GM18507 (cell line): Measurements from ENCODE around the gene CMTM3.
"Not testable (repeated sequence)": the region's sequence is repeated elsewhere in the genome, so short reads cannot be mapped to it uniquely, and the experiment has no call there.

Experiments used
- DNase-seq: peaks from one replicate; pipeline ENCODE4 v3.0.0; 2011; ENCODE audit warnings: low read depth; ENCODE audit not compliant: insufficient read length; ENCODE audit errors: extremely low spot score
- FAIRE-seq: peaks from 2 replicates; lab custom pipeline; 2011; peaks lifted over from hg19 to GRCh38; lab: Jason Lieb, UNC

CMTM3 gene

DNA sequence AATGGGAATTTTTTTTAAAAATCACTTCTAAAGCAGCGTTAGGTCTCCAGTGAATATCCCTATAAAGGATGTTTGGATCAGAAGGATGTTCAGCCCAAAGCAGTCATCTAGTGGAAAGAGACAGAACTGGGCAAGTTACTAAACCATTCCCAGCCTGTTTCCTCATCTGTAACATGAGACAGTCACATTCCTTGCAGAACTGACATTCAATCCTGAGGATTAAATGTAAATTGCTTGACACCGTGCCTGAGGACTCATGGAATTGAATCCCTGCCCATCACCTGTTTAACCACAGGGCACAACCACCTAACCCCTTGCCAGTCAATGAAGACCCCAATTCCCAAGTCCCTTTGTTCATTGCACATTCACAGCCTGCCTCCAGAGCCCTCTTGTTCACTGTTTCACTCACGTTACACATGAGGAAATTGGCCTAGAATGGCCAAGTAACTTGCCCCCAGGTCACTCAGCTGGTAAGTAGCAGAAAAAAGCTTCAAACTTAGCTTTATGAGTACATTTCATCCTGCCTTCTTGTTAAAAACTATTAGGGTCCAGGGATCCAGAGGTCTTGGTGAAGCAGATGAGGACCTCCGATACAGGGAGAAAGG lies 23.8 kb upstream of the CMTM3 start:
- no peak for DNase-seq
- no peak for FAIRE-seq

DNA sequence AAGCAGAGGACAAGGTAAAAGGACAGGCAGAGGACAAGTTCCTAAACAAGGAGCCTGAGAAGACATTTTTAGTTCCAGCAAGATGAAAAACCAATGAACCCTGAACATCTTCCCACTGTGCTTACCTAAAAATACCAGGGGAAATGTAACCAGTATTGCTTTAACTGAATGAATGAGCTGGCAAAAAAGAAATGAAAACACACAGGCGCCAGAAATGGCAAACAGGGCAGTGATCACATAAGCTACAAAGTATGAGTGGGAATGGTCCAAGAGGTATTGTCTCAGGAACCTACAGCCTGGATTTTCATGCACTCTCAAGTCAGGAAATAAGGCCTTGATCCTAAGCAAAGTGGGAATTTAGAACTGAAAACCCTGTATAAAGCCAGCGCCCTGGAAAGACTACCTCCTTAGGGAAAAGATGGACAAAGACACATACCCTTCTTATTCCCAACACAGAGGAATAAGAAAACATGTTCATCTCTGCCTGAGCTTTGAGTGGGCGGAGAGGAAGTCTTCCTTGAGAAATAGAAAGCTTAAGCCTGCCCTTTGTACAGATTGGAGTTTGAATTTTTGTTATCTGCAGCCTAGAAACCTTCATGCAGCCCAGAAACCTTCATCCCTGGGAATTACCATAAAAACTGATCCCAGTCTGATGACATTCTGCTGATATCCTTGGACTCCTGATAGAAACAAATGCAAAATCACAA lies 23.1 kb upstream of the CMTM3 start:
- no peak for DNase-seq
- FAIRE-seq: no peak

DNA sequence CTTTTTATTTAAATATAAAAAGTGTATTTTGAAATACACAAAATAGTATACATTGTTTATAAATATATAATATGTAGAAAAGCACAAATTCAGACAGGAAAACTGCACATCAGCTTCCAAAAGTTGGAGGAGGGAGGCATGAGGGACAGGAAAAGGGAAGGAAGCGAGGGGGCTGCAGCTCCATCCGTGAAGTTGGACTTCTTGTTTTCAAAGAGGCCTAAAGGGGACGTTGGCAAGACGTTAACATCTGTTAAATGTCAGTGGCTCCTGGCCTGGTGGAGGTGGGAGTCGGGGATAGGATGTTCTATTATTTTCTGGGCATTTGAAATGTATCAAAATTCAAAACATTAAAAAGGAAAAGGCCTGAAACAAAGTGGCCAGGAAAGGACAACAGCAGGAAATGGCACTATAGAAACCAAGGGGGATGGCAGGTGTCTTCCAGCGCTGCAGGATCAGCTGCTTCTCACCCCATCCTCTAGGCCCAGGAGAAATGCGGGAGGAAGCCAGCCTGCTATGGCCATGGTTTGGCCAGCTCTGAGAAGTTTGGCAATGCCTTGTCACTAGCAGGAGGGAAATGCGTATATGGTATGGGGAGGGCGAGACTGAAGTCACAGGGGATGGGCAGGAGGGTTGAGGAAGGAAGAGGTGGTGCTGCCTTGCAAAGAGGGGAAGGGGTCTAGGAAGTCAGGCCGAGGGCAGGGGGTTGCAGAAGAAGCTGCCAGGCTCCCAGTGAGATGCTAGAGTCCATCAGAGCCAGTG lies 18.8 kb upstream of the CMTM3 start:
- FAIRE-seq (no peak), DNase-seq (no peak)

DNA sequence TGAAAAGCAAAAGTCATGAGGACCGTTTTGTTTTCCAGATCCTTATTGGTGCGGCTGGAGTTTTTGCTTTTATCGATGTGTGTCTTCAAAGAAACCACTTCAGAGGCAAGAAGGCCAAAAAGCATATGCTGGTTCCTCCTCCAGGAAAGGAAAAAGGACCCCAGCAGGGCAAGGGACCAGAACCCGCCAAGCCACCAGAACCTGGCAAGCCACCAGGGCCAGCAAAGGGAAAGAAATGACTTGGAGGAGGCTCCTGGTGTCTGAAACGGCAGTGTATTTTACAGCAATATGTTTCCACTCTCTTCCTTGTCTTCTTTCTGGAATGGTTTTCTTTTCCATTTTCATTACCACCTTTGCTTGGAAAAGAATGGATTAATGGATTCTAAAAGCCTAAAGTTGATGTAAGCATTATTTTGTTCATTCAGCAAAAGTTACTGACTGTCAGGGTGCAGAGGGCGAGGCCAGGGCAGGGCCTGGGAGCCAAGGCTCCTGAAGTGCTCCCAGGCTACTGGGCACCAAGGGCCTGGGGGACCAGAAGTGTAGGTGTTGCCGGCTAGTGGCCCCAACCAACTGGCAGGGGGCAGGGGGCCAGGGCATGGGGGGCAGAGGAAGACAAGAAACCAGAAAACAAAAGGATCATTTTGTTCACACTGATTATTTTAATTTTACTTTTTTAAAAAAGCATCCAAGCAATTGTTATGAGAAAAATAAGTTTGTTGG lies 16.5 kb upstream of the CMTM3 start:
- DNase-seq (no peak), FAIRE-seq (no peak)

DNA sequence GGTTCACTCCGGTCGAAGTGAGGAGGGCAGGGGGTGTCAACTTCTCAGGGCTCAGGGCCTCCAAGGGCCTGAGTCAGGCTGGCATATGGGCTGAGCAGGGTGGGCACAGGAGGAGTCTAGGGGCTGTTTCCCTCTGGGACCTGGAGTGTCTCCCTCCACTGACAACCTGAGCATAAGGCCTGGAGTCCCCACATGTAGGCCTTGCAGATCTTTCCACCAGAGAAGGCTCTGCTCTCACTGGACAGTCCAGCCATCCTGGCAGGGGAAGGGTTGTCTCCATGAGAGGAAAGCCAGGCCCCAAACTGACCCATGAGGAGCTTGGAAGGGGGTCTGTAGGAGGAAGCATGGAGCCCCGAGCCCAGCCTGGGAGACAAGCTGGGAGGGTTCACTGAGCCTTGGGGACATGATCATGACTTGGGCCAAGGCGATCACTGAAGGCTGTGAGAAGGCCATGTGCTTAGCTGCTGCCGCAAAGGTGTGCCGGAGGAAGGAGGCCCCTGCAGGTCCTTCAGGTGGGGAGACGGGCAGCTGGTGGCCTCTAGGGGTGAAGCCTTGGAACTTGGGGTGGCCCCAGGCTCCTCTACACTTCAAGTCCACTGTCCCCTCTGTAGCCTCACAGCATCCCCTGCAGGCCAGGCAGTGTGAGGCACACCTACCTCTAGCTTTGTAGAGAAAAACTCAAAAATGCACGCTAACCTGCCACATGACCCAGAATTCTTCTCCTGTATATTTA lies 15.4 kb upstream of the CMTM3 start:
- FAIRE-seq: no peak
- peak; percentile 44 for DNase-seq

DNA sequence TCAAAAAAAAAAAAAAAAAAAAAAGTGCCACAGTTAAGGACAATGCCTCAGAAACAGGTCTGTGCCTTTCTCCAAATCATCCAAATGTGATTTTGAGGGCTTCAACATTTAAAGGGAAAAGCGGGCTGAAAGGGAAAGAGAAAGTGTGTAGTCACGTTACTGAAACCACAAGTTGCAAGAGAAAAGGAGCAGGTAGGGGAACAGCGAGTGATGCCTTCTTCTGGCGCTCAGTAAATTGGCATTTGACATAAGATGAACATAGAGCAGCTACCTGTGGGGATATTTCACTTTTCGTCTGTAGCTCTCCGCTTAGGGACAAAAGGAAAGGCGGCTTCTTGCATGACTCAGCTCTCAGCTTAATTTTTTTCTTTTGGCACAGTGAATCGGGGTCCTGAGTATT lies 14.2 kb upstream of the CMTM3 start:
- DNase-seq (no peak), FAIRE-seq (peak; percentile 80)

DNA sequence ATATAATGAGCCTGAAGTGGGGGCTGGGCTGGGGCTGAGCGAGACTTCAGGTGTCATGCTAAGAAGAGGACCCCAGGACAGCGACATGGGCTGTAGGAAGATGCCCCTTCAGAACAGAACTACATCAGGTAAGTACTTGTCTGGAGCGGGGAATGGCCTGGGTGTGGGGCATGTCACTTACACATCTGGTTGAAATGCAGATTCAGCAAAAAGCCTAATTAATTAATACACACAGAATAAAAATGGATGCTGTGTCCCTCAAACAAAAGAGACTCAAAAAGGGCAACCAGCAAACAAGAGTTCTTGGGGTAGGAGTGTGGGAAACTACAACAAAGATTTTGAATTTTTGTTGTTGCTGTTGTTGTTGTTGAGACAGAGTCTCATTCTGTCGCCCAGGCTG lies 13.5 kb upstream of the CMTM3 start:
- DNase-seq (no peak), FAIRE-seq (no peak)

DNA sequence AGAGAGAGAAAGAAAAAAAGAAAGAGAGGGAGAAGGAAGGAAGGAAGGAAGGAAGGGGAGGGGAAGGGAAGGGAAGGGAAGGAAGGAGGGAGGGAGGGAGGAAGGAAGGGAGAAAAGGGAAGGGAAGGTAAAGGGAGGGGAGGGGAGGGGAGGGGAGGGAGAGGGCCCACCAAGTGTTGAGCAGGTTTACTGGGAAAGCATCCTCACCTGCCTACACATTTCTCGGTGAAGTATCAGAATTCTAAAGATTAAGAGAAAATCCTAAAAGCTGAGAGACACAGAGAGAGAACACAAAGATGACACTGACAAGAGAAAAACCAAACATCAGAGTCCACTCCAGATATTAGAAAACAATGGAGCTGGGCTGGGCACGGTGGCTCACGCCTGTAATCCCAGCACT lies 12.3 kb upstream of the CMTM3 start:
- FAIRE-seq (no peak), DNase-seq (no peak)

DNA sequence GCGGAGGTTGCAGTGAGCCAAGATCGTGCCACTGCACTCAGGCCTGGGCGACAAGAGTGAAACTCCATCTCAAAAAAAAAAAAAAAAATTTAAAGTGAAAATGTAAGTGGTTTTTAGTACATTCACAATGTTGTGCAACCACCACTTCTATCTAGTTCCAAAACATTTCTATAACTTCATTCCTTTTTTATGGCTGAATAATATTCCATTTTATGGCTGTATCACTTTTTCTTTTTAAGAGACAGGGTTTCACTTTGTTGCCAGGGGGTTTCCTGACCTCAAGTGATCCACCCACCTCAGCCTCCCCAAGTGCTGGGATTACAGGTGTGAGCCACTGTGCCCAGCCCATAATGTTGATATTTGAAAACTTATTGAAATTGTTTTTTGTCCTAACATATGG lies 11.7 kb upstream of the CMTM3 start:
- DNase-seq (no peak), FAIRE-seq (no peak)

DNA sequence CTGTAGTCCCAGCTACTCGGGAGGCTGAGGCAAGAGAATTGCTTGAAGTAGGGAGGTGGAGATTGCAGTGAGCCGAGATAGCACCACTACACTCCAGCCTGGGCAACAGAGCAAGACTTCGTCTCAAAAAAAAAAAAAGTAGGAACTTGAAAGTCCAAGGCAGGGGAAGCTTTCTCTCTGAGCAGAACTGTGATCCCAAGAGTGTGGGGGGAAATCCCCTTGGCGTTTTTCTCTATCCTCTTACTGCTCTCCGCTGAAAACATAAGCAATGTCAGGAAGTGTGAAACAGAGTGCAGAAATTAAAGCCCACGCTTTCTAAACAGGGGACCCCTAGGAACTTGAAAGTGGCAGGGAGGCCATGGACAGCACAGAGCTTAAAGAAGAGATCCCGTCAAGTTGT lies 9.8 kb upstream of the CMTM3 start:
- no peak for FAIRE-seq
- DNase-seq: no peak

DNA sequence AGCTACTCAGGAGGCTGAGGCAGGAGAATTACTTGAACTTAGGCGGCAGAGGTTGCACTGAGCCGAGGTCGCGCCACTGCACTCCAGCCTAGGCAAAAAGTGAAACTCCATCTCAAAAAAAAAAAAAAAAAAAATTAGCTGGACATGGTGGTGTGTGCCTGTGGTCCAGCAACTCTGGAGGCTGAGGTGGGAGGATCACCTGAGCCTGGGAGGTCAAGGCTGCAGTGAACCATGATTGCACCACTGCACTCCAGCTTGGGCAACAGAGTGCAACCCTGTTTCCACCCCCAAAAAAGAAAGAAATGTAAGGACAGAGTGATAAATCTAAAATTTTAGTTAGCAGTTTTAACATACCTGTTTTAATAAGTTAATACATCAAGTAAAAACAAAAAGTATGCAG lies 7.9 kb upstream of the CMTM3 start:
- DNase-seq, FAIRE-seq: not testable (repeated sequence)

DNA sequence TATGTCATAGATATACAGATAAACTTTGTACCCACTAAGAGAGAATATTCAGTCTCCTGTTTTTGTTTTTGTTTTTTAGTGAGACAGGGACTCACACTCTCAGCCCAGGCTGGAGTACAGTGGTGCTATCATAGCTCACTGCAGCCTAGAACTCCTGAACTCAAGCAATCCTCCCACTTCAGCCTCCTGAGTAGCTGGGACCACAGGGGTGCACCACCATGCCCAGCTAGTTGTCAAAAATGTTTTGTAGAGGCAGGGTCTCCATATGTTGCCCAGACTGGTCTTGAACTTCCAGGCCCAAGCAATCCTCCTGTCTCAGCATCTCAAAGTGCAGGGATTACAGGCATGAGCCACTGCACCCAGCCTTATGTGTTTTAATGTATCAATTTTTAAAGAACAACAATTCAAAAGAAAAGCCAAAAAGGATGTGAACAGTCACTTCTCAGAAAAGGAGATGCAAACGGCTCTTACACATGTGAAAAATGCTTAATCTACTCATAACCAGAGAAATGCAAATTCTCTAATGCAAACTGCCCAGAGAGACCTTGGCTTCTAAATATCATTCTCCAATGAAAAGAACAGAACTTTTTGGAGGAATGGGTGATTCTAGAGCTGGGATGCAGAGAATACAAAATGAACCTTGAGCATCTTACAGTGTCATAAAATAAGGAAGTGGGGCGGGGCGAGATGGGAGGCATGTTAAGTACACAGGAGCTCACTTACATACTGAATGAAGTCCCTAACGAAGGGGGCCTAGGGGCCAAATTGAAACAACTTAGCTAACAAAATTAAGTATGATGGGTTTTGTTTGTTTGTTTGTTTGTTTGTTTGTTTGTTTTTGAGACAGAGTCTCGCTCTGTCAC lies 7.3 kb upstream of the CMTM3 start:
- DNase-seq (no peak), FAIRE-seq (no peak)

DNA sequence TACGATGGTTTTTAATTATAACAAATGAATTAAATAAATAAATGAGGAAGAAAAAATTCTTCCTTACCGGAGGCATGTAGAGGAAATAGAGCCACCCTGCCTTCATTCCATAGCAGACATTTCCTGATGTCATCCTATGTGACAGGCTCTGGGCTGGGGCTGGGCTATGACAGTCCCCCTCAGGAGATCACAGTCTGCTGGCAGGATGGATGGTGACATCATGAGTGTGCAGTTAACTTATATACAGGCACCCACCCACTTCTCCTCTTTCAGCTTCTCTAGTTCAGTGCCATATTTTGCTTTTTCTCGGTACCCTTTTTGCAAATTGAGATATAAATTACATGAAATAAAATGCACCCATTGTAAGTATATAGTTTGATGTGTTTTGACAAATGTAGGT lies 6.4 kb upstream of the CMTM3 start:
- FAIRE-seq: no peak
- no peak for DNase-seq

DNA sequence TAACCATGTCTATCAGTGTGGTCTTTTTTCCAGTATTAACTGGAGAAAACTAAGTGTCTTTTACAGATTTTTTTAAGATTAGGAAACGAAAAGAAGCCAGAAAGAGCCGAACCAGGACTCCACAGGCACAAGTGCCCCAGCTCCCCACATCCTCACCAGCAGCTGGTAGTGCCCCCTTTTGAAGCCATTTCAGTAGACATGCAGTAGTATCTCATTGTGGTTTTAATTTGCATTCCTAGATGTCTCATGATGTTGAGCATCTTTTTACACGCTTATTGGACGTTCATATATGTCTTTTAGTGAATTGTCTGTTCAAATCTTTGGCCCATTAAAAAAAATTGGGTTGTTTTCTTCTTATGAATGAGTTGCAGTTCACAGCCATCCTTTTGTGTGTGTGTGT lies 4.8 kb upstream of the CMTM3 start:
- DNase-seq: no peak
- no peak for FAIRE-seq

DNA sequence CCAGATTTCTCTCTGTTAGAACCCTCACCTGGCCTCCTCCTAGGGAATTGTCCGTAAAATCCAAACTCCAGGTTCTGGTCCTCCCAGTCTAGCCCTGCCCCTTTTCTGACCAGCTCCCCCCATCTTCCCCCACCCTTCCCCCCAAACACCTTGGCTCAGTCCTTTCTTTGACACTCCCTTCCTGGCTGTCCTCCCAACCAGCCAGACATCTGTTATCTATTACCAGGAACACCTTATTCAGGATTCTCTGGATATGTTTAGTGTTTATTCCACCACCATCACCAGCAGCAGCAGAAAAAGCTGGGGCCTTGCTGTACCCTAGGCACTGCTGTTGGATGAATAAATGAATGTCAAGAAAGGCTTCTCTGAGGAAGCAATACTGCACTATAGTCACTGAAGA lies 4.0 kb upstream of the CMTM3 start:
- DNase-seq (no peak), FAIRE-seq (no peak)

DNA sequence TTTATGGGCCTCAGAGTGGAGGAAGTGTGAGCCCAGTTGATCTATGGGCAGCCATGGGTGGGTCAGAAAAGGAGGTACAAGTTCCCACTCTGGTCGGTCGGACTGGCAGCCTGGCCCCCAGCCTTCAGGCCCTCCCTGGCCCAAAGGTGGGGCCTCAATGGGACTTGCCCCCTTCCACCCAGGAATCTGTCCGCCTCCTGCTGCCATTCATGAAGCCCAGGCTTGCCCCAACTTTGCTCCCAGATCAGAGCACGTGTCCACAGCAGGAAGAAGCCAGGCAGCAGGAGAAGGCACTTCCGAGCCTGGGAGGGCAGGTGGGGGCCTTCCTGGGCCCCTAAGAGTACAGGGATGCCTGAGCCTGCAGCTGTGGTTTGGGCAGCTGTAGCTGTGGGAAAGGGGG lies 3.0 kb upstream of the CMTM3 start:
- DNase-seq: no peak
- FAIRE-seq: no peak

DNA sequence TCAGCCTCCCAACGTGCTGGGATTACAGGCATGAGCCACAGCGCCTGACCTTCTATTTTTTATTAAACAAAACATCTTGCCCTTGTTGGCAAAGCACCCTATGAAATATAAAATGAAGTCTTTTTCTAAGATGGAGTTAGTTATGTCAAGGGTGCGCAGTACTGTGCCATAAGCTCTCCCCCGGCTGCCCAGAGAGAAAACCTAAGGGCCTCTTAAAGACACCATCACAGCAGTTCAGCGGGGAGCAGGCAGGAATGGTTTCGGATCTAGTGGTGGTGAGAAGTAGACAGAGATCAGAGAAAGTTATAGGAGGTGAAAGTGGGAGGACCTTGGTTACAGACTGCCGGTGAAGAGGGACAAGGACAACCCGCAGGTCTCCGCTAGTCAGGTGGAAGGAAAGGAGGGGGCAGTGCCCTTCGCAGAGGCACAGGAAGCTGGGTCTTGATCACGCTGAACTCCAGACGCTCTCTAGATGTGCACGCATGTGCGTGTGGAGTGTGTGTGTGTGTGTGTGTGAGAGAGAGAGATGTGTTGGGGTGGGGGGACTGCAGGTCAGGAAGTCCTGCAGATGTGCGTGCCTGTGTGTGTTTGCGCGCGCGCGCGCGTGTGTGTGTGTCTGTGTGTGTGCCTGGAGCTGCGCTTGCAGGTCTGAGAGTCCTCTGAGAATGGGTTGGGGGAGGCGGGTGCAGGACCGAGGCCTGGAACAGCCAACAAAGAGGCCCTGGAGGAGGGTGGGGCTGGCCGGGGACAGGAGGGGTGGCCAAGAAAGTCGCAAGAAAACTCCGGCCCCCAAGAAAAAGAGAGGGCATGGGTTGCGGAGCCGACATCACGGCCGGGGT lies 748 bp upstream of the CMTM3 start:
- peak; percentile 73 for FAIRE-seq
- no peak for DNase-seq
